ENCODE results near the gene ATP2B3.

The ATP2B3 gene

GRCh38 chrX:153511784-153512500 lies 5.5 kb upstream of the ATP2B3 start:
- no peak for DNase-seq

DNA sequence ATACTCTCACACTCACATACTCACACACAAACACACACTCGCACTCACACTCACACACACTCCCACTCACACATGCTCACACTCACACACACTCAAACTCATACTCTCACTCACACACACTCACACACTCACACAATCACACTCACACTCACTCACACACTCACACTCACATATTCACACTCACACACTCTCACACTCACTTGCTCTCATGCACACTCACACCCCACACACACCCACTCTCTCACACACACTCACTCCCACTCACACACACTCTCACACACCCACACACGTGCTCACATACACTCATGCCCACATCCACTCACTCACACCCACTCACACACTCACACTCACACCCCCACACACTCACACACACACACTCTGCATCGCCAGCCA lies 4.9 kb upstream of the ATP2B3 start:
- no peak for DNase-seq

- DNase-seq, result no peak
These were observed 4.2 kb upstream of the ATP2B3 start for GRCh38 chrX:153513265-153513664.

DNA sequence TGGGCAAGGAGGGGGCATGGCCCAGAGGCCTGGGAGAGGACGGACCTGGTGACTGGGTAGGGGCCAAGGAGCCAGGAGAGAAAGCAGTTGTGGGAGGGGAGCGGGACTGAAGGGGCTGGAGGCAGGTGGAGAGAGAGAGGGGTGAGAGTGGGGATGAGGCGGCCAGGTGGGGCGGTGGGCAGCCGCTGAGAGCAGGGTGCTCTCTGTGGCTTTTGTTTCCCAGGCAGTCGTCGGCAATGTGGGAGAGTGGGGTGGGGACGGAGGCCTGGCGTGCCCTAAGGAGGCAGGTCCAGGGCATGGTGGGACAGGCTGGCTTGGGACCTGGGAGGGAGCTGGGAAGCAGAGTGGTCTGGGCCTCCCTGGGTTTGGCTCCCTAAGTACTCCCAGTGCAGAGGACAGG lies 3.2 kb upstream of the ATP2B3 start:
- DNase-seq, result no peak

DNA sequence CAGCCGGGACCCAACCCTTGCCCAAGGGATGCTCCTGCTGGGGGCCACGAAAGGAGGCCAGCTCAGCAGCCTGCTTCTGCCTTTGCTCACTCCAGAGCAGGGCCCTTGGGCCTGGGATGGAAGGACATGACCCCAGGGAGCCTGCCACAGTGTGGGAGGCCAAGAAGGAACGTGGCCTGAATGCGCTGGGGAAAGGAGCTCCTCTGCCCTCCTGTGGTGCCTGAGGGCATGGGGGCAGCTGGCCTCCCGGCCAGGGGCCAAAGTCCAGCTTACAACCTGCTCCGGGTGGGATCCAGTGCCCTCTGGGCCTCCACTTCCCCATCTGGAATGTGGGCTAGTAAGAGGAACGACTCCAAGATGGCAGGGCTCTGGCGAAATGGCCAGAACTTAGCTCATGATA lies 2.0 kb upstream of the ATP2B3 start:
- DNase-seq, result no peak

DNA sequence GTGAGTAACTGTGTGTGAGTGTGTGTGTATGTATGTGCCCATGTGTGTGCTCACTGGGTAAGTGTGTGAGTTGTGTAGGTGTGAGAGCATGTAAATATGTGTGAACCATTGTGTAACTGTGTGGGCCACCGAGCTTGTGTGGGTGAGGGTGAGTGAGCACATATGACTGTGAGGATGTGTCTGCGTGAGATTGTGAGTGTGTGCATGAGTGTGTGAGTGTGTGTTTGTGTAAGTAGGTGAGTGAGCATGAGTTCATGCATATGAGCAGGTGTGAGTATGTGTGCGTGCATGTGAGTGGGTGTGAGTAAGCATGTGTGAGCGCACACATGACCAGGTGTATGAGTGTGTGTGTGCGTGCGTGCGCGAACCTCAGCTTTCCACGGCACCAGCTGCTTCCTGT lies 1.4 kb upstream of the ATP2B3 start:
- no peak for DNase-seq

GRCh38 chrX:153517946-153518834 lies 748 bp downstream of the ATP2B3 start:
- no peak for DNase-seq

GRCh38 chrX:153519569-153520286 lies 2.3 kb downstream of the ATP2B3 start:
- DNase-seq, result no peak

GRCh38 chrX:153520287-153520917 lies 3.0 kb downstream of the ATP2B3 start:
- DNase-seq, result no peak

DNA sequence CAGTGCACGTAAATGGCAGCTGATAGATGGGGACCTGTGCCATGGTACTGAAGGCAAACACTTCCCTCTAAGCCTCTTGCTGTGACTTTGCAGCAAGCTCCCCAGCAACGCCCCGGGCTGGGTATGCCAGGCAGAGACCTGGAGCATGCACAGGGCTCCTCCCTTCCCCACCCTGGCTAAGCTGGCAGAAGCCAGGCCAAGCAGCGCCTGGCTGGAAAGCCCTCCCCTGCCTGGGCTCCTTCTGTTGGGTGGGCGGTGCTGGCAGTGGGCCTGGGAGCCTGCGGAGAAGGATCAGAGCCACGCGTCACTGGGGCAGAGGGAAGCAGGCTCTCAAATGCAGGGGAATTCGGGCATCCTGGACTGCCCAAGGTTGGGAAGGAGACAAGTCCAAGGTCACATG lies 3.6 kb downstream of the ATP2B3 start:
- no peak for DNase-seq

DNA sequence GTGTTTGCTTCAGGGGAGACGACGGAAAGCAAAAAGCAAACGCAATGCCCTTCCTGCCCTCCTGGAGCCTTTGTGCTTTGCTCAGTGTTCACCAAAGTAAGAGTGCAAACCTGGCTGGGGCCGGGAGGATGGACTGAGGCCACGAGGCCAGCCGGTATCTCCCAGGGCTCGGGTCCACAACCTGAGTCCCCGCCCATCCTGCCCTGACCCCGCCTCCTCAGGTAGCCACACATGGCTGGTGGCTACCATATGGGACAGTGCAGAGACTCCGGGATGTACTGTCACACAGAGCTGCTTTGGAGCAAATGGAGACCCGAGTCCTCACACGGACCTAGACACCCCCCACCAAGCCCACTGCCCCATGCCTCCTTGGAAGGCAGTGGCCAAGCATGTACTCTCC lies 4.8 kb downstream of the ATP2B3 start:
- no peak for DNase-seq

GRCh38 chrX:153523269-153523668 lies 5.8 kb downstream of the ATP2B3 start:
- no peak for DNase-seq

- no peak for DNase-seq
These were observed 6.8 kb downstream of the ATP2B3 start for GRCh38 chrX:153524234-153524633.

DNA sequence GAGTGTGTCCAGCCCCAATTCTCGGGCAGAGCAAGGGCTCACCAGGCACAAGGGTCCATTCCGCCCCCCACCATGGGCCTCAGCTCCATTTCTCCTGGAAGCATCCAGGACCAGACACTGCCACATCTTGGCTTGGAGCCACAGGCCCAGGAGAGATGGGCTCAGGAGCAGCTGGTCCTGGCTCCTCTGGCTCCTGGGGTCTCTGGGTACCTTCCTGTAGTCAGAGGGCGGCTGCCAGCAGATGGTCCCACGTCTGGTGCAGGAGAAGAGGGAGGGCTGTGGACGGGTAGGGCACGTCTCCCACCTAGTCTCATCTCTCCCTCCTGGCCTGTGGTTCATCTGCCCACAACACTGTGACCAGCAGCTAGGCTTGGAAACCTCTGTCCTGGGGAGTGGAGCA lies 8.0 kb downstream of the ATP2B3 start:
- DNase-seq, result no peak

DNA sequence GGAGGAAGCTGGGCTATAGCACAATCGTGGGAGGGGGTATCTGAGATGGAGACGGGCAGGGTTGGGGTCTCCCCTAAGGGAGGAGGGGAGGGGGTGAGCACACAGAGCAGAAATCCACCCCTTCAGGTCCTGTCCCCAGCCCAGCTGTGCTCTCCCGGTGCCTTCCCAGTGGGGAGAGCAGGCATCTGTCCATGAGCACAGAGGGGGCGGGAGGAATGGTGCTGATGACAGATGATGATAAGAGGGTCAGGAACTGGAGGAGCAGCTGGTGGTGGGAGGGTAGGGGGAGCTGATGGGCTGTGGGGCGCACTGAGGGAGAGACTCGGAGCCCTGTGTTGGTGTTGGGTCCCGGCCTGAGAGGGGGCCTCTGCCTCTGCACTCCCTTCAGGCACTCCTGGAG lies 8.6 kb downstream of the ATP2B3 start:
- DNase-seq, result no peak

DNA sequence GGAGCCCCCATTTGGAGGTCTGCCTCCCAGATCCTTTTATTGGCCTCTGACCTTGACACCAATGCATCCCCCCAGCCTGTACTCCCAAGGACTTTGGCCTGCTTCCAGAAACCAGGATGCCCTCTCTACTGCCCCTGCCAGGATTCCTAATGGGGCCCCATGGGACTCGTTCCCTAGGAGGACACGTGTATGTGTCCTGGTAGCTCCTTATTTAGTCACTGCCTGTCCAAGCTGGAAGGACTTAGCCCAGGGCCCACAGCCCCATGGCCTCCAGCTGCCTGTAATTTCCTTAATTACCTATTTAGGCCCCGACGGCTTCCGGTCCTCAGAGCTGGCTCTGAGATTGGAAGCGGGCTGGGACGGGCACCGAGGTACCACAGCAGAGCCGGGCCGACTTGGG lies 9.4 kb downstream of the ATP2B3 start:
- DNase-seq, result no peak

- DNase-seq, result no peak
These were observed 9.8 kb downstream of the ATP2B3 start for GRCh38 chrX:153527208-153527607.

GRCh38 chrX:153530411-153531129 lies 13.1 kb downstream of the ATP2B3 start:
- DNase-seq, result no peak

DNA sequence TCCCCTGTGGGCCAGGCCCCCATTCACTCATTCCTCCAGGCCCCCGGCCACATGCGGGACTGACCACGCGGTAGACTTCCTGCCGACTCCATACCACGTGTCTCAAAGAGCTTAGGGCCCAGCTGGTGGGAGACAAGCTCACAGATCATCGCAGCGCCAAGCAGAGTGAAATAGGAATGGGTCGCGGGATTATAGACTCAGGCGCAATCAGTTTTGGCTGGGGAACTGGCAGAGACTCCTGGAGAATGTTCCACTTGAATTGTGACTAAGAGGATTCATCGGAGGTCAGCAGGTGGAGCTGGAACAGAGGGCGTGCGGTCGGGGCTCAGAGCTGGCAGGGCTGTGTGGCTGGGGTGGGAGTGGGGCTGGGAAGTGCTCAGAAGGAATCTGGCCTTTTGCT lies 15.6 kb downstream of the ATP2B3 start:
- no peak for DNase-seq

DNA sequence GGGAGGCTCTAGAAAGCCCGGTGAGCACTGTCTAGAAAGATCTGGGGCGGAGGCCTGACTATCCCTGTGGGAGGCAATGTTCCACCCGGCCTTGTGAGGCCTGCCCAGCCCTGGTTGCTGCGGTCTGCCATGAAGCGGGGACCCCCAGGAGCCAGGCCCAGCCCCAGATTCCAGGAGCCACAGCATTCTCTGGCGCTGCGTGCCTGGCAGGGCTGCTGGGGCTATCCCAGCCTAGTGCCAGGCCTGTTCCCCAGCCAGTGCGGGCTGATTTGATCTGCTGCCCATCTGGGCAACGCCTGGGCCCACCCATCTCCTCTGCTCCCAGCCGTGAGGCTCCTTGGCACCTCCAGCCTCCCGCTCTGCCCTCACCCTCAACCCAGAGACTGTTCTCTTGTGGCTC lies 19.6 kb downstream of the ATP2B3 start:
- no peak for DNase-seq

DNA sequence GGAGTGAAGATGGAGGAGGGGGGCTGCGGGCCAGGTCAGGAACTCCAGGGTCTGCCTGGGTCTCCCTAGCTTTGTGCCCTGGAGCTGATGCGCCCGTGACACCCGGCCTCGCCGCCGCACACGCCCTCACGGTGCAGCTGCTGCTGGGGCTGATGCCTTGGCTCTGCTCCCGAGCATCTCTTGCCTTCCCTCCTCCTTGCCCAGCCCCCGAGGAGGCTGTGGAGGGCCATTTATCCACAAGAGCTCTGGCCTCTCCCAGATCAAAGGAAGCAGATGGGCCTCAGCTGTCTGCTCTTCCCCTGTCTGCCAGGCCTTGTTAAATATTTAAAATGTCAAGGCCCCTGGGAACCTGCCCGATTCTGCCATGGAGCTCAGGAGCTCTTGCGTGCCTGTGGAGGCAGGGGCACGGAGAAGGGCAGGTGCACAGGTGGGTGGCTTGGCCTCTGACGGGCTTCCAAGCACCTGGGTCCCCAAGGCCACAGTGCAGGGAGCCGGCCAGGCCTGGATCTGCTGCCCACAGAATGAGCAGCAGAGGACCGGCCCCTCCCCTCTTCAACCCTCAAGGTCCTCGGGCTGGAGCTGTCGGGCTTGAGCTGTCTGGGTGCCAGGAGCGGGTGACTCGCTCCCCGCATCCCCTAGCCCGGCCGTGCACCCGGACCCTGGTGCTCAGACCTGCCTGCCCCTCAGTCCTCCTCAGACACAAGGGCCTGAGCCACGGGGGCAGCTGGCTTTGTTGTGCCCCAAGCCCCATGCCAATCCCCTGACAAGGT lies 20.3 kb downstream of the ATP2B3 start:
- no peak for DNase-seq

GRCh38 chrX:153538424-153538823 lies 21.0 kb downstream of the ATP2B3 start:
- DNase-seq, result no peak
